Measurements from ENCODE around the gene IL34.

DNA sequence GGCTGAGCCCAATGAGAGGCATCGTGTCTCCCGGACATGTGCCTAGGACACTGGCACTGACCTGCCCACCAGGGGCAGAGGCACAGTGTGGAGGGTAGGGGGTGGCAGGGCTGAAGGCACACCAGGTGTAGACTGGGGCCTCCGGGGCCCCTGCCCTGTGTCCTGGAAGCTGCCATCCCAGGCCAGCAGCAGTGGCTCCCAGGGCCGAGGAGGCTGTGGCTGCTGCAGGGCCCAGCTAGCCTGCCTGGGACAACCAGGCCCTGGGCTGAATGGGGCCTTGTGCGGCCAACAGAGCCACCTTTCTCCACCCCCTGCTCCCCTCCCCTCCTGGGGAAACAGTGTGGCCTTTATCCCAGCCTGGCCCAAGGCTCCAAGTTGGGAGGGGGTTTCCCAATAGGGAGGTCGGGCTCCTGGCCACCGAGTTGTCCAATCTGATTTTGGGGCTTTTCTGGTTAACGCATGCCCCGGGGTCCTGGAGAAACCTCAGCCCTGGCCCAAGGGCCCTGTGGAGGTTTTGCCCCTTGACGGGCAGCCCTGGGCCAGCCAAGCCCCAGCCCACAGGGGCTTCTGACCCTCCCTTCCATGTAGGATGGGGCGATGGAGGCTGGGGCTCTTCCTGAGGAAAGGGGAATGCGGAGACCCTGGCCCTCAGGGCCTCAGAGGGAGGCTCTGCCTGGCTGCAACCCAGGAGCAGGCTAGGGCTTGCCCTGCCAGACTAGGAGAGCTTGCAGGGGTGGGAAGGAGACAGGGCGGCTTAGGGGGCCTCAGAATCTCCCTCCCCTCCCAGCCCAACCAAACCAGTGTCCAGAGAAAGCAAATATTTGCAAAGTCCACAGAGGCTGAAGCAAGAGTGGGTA lies 35.3 kb downstream of the IL34 start:
- TF ChIP-seq, protein P1, sequence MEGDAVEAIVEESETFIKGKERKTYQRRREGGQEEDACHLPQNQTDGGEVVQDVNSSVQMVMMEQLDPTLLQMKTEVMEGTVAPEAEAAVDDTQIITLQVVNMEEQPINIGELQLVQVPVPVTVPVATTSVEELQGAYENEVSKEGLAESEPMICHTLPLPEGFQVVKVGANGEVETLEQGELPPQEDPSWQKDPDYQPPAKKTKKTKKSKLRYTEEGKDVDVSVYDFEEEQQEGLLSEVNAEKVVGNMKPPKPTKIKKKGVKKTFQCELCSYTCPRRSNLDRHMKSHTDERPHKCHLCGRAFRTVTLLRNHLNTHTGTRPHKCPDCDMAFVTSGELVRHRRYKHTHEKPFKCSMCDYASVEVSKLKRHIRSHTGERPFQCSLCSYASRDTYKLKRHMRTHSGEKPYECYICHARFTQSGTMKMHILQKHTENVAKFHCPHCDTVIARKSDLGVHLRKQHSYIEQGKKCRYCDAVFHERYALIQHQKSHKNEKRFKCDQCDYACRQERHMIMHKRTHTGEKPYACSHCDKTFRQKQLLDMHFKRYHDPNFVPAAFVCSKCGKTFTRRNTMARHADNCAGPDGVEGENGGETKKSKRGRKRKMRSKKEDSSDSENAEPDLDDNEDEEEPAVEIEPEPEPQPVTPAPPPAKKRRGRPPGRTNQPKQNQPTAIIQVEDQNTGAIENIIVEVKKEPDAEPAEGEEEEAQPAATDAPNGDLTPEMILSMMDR (conservative IDR thresholded peaks at IDR 0.05; ENCODE audit: low read length) = no peak
- no peak for TF ChIP-seq EZH2phosphoT487 (IDR thresholded peaks at IDR 0.05; ENCODE audit: borderline replicate concordance, low read depth, low read length)

All from OCI-LY7 (cell line).